Mucosa of gallbladder (tissue), 1 donor: ENCODE measurements around the gene IL34. TPM values are rescaled to one million over a fixed set of nuclear protein-coding genes. Genes with fewer than 3 reads are reported as not detected.

Experiments
- DNase-seq: peaks from one replicate; pipeline ENCODE4 v3.0.0-alpha.2; 2020; ENCODE audit warnings: low spot score
- total RNA-seq: library from RNA; stranded (reverse); gene quantifications from one replicate; pipeline ENCODE4 v1.2.1, GENCODE V29; 2021
- donor health status: DM: no; HTN: no; CAD: no.

The IL34 gene
- total RNA-seq, 1 donor from 2014 or later, result 3.5 TPM

GRCh38 chr16:70701036-70701435, 54.7 kb downstream of the IL34 start:
- no peak for DNase-seq

DNA sequence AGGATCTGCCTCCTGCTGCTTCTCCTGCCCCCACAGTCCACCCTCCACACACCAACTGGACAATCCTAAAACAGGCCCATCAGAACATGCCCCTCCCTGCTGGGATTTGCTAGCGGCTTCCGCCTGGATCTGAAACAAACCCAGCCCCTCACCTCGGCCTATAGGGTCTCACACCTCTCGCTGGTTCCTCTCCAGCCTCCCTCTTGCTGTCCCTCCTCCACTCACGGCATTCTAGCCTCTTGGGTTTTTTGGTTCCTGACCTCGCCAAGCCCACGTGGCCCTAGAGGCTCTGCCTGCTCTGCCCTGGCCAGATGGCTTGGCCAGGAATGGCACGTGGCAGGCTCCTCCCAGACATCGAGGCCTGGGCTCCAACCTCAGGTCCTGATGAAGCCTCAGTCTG, 55.2 kb downstream of the IL34 start:
- DNase-seq, result no peak

- no peak for DNase-seq
These were observed 55.6 kb downstream of the IL34 start for GRCh38 chr16:70701998-70702397.

GRCh38 chr16:70702624-70703023, 56.3 kb downstream of the IL34 start:
- no peak for DNase-seq

DNA sequence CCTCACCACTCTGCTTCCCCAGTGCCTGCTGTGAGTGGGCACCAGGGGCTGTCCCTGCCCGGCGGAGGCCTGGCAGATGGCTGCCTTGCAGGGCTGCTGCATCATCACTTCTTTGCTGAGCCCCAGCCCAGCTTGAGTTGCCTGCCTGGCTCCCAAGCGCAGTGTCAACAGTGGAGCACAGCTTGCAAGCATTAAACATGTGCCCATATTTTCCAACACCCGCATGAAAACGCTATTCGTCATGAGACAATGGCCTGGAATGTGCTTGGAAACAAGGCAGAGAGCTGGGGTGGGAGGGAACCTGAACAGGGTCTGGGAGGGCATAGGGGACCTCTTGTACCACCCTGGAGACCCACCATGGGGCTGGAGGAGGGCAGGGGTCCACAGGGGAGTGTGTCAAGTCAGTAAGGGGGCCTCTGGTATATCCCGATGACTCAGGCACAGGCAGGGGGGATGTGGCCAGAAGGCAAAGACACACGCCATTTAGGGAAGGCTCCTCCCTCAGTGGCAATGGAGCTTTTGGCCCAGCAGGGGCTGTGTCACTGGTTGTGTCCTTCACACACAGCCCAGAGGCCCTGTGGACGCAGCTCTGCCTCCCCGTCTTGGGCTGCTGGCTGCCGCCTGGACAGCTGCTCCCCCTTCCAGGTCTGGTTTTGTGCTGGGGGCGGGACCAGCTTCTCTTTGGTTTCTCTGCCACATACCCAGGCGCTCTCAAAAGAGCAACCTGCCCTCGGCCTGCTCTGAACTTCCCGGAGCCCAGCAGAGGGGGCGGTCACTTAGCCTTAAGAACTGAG, 56.9 kb downstream of the IL34 start:
- peak; percentile 32 for DNase-seq

DNA sequence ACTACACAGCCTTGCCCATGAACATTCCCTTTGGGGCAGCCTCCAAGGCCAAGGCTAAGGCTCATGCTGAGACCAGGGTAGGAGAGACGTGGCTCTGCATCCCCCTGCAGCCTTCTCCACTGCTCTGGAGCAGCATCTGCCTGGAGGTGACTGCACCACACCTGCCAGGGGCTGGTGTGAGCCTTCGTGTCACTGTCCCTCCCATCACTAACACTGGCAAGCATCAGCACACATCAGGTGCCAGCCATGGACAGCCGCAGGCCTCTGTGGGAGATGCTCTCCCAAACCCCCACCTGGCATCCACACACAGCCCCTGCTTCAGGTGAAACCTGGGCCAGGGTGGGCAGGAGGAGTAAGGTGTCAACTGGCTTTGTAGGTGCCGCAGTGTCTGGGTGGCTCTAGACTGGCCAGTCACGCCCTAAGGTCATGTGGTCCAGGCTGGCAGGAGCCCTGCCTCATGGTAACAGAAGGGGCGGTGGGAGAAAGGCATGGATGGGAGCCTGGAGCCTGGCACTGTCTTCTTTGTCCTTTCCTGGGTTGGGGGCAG, 57.5 kb downstream of the IL34 start:
- DNase-seq, result no peak

DNA sequence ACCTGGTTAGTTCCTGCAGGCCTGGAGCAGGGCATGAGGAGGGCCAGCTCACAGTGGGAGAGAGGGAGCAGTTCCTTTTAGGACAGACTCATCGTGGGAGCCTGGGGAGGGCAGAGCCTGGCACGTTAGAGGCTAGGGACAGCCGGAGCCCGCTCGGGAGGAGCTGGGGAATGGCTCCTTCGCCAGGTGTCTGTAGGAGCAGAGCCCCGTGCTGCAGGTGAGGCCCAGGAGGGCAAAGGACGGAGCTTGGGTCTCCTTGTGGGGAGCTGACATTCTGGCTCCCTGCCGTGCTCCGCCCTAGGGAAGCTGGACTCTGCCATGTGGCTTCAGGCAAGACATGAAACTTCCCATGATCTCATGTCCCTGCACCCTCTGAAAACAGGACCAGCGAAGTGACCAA, 58.2 kb downstream of the IL34 start:
- no peak for DNase-seq

GRCh38 chr16:70705056-70705455, 58.7 kb downstream of the IL34 start:
- DNase-seq, result no peak

DNA sequence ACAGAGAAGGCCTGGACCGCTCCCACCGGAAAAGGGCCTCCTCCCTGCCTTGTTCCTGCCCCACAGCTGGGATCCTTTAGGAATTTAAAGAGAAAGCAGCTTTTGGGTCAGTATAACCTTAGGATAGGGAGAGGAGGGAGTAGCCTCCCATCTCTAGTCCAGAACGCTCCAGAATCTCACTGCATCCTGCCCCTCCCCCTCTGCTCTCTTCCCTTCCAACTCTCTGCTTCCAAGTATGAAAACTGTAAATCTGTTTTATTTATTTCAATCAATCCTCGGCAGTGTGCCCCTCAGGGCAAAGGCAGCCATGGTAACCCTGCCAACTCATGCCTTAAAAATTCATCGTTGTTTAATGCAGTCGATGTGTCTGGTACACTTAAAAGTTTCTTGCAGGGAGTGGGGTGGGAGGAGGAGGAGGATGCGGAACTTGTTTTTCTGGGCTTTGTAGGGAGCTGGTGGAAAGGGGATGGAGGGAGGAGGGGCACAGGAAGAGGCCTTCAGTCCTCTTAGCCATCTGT, 60.6 kb downstream of the IL34 start:
- no peak for DNase-seq

DNA sequence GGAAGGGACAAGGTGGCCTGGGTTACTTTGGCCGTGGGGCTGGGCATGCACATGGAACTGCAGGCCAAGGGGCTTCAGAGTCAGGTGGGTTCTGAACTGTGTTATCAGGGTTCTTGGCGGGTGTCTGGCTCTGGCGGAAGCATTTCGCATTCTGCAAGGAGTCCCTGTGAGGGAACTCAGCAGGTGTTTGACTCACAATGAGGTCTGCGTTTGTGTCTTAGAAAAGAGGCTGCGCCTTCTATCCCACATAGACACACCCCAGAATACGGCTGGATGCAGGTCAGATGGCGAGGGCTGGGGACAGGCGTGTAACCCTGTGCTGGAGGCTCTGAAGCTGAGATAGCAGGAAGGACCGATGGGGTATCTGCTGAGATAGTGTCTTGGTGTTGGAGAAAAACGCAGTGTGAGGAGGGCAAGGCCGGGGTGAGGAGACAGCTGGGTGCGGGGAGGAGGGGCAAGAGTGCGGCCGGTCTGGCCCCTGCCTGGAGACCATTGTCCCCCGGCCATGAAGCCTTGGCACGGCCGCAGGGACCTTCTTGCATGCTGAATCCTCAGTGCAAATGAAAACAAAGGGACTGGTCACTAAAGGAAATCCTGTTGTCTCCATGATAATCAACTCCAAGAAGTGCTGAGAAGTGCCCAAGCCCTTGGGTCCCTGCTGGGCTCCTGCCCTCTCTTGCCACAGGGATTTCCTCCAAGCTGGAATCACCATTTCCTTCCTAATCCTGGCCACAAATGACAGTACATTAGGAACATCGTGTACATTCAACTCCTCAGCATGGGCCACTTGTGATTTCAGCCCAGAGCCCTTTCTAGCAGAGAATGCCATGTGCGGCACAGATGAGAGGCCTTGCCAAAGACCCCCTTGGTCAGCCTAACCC, 62.2 kb downstream of the IL34 start:
- no peak for DNase-seq

DNA sequence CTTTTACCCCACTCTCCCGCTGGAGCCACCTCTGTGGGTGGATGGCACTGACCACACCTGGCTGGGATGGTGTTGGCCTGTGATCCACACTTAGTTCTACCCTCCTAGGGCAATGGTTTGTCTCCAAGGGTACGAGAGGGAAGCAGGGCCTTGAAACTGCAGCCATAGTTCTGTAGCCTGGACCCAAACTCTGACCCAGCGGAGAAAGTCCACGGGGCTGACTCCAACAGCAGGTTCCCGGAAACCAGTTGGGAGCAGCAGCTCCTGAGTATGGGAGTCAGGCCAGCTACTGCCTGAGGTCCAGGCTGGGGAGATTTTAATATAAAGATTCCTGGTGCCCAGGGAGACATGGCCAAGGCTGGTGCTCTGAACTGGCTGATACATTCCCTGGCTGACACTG, 63.1 kb downstream of the IL34 start:
- DNase-seq, result no peak

DNA sequence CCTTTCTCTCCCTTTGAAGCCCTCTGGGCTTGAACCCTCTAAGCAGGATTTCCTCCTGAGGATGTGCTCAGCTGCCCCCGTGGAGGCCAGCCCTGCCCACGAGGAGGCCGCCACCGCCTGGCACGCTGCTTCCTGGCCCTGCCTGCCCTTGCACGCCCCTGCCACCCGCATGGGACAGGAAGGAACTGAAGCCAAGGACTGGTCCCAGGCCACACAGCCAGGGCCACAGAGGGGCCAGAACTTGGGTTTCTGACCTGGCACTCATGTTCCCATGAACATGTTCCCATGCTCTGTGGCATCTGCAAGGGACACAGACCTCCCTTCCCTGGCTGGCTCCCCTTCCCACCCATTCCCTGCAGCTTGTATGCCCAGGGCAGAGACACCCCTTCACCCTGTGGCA, 63.6 kb downstream of the IL34 start:
- DNase-seq, result no peak

Other genes starting within 250 kb of the IL34 start
- gene ST3GAL2, start 207.5 kb upstream of the IL34 start, total RNA-seq, result 22.9 TPM
- gene FCSK, start 192.0 kb upstream of the IL34 start, total RNA-seq, result 38.0 TPM
- gene COG4, start 123.0 kb upstream of the IL34 start, total RNA-seq, result 59.7 TPM
- 225 TPM for gene SF3B3, start 122.7 kb upstream of the IL34 start, total RNA-seq
- gene MTSS2, start 39.5 kb downstream of the IL34 start, total RNA-seq, result 113 TPM
- gene VAC14, start 154.6 kb downstream of the IL34 start, total RNA-seq, result 32.6 TPM